SHP77 treated with DMSO at 0.1 percent for 48 hours (cell line): ENCODE measurements around the gene PLG.
"Not testable (repeated sequence)": the region's sequence is repeated elsewhere in the genome, so short reads cannot be mapped to it uniquely, and the experiment has no call there.

Experiments
- DNase-seq: peaks from one replicate; lab custom pipeline; 2025; lab: John Stamatoyannopoulos, UW

PLG gene

GRCh38 chr6:160701918-160702680, at the start of gene PLG:
Gene PLG (plus strand): TSS chr6:160702244. CDS start chr6:160702305, 61 bp downstream.
- DNase-seq = not testable (repeated sequence)

GRCh38 chr6:160659562-160659961, 42.5 kb upstream of the PLG start:
- DNase-seq = no peak

- no peak for DNase-seq
Observed at GRCh38 chr6:160661216-160661615, 40.8 kb upstream of the PLG start.

GRCh38 chr6:160662429-160662828, 39.6 kb upstream of the PLG start:
- no peak for DNase-seq

- DNase-seq = no peak
Observed at GRCh38 chr6:160662842-160663241, 39.2 kb upstream of the PLG start.

GRCh38 chr6:160664198-160664597, 37.8 kb upstream of the PLG start, which contains the start of gene LPA:
Gene LPA (minus strand): TSS chr6:160664275. CDS start chr6:160664214, 61 bp downstream.
- not testable (repeated sequence) for DNase-seq

- DNase-seq = peak; percentile 30
Observed at GRCh38 chr6:160667639-160668481, 34.2 kb upstream of the PLG start.

- no peak for DNase-seq
Observed at GRCh38 chr6:160668589-160668988, 33.5 kb upstream of the PLG start.

GRCh38 chr6:160676418-160676817, 25.6 kb upstream of the PLG start:
- DNase-seq = not testable (repeated sequence)

GRCh38 chr6:160678230-160678629, 23.8 kb upstream of the PLG start:
- DNase-seq = no peak

GRCh38 chr6:160678744-160679401, 23.2 kb upstream of the PLG start:
- no peak for DNase-seq

- DNase-seq = no peak
Observed at GRCh38 chr6:160679402-160679769, 22.7 kb upstream of the PLG start.

GRCh38 chr6:160685101-160685761, 16.8 kb upstream of the PLG start:
- DNase-seq = not testable (repeated sequence)

GRCh38 chr6:160685762-160686450, 16.1 kb upstream of the PLG start:
- DNase-seq = no peak

GRCh38 chr6:160690458-160690857, 11.6 kb upstream of the PLG start:
- no peak for DNase-seq

GRCh38 chr6:160691617-160692016, 10.4 kb upstream of the PLG start:
- no peak for DNase-seq

GRCh38 chr6:160692369-160692959, 9.6 kb upstream of the PLG start:
- no peak for DNase-seq

- not testable (repeated sequence) for DNase-seq
Observed at GRCh38 chr6:160695025-160695424, 7.0 kb upstream of the PLG start.

GRCh38 chr6:160695622-160696021, 6.4 kb upstream of the PLG start:
- not testable (repeated sequence) for DNase-seq

- not testable (repeated sequence) for DNase-seq
Observed at GRCh38 chr6:160696884-160697283, 5.2 kb upstream of the PLG start.

GRCh38 chr6:160697826-160698225, 4.2 kb upstream of the PLG start:
- no peak for DNase-seq
